ENCODE data around the gene TUBA4A.
"Not testable (repeated sequence)": the region's sequence is repeated elsewhere in the genome, so short reads cannot be mapped to it uniquely, and the experiment has no call there.

Gene TUBA4A

GRCh38 chr2:219209236-219210195, 44.2 kb downstream of the TUBA4A start:
- DNase-seq, result no peak

- peak; percentile 4 for DNase-seq
Measured at GRCh38 chr2:219207884-219208740, 45.6 kb downstream of the TUBA4A start.

- DNase-seq, result no peak
Measured at GRCh38 chr2:219207134-219207883, 46.4 kb downstream of the TUBA4A start.

GRCh38 chr2:219206328-219207133, 47.2 kb downstream of the TUBA4A start, which contains the start of gene ZFAND2B:
Gene ZFAND2B (plus strand): TSS chr2:219206782. CDS start chr2:219206988, 206 bp downstream.
- peak; percentile 92 for DNase-seq

GRCh38 chr2:219205981-219206327, 47.8 kb downstream of the TUBA4A start:
- no peak for DNase-seq

- no peak for DNase-seq
Measured at GRCh38 chr2:219205165-219205538, 48.6 kb downstream of the TUBA4A start.

- no peak for DNase-seq
Measured at GRCh38 chr2:219204425-219205164, 49.1 kb downstream of the TUBA4A start.

- DNase-seq, result not testable (repeated sequence)
Measured at GRCh38 chr2:219201331-219201730, 52.4 kb downstream of the TUBA4A start.

GRCh38 chr2:219200502-219201326, 53.0 kb downstream of the TUBA4A start:
- DNase-seq, result not testable (repeated sequence)
